Measurements from ENCODE around the gene TMEM243.

TMEM243 gene

DNA sequence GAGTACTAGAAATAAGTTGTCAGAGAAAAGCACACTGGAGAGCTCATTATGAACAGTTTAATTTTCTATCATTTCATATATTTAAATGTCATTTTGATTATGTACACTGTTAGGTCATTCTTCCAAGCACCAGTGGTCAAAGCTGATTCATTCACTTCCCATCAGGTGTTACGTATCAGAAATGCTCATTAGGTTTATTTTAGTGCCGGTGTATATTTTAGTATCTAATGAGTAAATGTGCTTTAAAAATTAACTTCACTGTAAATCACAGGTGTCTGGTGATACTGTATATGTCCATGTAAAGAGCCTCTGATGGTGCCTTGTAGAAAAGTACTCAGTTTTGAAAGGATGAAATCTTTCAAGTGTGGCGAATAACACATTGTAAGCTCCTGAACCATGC, 63.7 kb downstream of the TMEM243 start:
- DNase-seq (ENCODE audit: low spot score), result no peak

DNA sequence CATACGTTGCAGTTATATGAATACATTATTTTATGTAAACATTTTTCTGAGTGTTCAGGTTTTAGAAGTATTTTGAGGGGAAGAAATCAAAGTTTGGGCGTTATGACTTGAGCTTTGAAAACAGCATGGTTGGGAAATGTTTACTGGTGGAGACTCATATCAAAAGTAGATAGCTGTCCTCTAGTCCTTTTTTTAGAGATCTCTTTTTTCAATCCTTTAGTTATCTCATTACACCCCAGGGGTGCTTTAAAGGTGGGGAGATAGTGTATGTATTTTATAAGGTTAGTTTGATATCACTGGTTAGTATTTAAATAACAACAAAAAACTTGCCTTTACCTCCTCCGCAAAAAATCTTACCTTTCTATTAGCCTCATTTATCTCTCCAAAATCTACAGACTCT, 65.0 kb downstream of the TMEM243 start:
- DNase-seq (ENCODE audit: low spot score), result no peak

DNA sequence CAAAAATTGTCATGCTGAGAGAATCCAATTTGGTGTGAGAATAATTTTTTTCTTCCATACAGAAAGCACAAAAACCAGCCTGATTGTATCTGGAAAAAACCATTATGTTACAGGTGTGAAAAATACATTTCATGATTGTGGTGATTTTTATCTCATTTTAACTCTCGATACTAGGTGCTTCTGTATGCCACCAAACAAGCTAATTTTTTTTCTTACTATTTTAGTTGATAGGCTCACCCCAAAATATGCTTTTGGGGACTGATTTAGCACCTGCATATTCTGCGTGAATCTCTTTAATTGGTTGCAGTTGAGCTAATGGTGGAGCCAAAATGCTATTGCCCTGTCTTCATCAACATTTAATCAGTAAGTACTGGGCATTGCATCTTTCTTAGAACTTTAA, 65.4 kb downstream of the TMEM243 start:
- no peak for DNase-seq (ENCODE audit: low spot score)

DNA sequence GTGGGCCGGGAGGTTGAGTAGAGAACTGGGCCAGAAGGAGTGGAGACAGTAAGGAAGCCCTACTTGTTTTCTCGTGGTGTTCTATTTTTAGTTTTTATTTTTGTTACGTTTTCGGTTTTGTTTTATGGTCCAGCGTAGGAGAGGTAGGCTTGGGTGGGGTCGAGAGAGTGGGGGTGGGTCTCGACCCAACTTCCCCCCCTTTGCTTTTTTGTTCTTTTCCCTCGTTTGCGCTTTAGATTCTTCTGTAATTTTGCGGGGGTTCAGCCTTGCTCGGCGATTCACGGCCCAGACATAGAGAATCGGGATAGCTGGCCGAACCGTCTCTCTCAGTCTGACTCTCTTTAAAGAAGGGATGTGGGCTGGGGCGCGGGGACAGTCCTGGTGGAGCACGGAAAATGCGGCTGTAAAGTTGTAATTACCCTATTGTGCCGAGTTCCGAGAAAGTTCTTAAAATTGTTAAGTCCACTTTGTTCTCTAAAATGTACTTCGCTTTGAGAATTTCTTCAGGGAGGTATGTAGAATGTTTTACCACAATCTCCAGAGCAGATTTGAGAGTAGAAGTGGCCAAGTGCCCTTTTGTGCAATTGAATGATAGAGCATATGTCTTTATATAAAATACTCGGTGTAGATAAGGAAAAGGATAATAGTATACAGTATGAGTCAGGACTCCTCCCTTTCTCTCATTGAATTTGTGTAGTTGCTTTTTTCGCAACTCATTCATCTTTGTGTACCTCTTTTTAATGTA, 66.5 kb downstream of the TMEM243 start:
- peak; percentile 36 for DNase-seq (ENCODE audit: low spot score)

DNA sequence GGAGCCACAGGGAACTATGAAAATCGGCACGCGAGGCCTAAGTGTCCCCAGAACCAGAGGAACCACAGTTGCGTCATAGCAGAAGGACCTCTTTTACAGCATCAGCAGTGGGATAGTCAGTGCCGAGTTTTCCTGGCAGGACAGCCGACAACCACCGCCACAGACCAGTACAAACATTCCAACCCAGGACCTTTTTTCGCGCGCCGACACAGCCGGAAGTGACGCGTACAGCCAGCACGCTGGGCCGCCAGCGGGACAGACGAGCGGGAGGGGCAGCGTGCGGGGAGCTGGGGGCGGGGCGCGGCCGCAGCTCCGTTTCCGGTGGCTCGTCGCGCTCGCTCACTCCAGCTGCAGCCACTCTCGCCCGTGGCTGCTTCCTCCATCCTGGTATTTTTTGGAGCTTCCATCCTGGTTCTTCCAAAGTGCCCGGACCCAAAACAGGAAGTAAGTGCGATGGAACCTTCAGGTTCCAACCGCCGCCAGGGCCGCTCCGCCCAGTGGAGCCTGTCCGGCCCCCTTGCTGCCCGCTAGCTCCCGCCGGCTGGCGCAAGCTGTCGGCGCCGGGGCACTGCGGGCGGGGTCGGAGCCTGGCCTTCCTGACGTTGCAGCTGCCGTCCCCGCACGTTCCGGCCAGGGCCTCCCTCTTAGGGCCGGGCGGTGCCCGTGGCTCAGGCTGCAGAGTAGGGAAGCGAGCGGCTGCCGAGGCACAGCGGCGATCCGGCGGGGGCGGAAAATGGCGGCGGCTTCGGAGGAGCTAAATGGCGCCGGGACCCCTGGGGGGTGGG, 67.2 kb downstream of the TMEM243 start, which contains the start of gene DMTF1:
Gene DMTF1, plus strand, starts transcription at position 342 of the 785 bp plus-strand sequence. CDS start 12,489 bp downstream, outside the sequence.
- DNase-seq (ENCODE audit: low spot score), result peak; percentile 98

DNA sequence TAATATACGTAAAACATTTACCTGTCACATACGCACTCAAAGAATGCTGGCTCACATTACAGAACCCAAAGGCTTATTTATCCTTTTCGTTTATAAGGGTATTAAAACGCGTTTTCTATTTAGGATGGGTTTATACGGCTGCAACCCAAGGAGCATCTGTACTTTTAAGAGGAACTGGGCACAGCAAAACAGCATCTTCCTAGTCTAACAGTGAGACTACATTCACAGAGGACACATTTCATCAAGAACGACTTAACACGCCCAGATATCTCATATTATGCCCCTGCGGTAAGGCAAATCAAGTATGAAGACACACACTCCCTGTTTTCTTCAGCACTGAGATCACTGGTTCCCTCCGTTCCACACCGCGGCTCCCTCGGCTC, 67.8 kb downstream of the TMEM243 start:
- DNase-seq (ENCODE audit: low spot score), result peak; percentile 5

DNA sequence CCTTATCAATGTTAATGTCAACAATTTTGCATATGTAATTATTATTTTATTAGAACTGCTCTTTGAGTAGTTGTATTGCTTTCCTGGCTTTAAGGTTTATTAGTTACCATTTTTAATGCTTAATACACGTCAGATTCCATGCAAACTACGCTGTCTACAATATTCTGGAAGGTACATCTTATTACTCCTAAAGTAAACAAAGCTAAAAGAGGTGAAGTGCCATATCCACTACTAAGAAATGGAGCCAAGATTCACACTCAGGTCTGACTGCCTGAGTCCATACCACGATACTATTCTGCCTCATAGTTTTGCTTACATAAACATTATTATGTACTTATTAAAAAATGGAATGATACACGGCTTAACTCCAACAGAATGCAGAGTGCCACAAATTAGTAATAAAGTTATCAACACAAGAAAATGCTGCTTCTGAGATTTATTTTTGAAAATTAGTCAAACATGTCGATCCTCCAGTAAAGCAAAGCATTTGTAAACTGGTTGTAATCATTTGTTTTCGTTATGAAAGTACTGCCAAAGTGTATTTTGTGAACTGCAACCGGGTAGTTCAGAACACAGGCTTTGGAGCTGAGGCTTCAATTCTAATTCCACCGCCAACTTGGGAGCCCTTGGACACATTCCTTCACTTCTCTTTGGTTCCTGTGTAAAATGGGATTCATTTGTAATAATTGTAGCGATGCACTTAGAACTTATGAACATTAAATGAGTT, 68.4 kb downstream of the TMEM243 start:
- no peak for DNase-seq (ENCODE audit: low spot score)

DNA sequence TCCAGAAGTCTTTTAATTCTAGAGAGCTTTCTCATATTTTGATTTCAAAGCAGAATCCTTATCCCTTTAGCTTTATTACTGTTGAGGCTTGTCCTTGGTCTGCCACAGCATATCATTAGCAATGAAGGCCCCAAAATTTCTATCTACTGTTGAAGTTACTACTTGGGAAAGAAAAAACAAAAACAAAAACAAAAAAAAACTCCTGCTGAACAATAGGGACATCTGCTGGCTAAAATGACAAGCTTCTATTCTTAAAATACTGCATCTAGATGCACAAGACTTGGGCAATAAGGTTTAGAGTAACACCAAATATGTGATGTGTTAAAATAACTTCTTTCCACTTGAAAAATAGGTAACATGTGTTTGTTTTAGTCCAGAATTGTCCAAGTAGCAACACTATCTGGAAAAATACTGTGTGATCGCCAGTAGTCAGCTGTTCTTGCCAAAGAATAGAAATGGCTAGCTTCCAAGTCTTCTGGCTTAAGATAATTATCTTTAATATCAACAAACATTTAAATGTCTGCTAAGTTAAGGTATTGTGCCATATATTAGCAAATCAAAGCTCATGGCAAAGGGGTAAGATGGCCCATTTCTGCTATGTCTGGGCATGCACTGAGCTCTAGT, 71.1 kb downstream of the TMEM243 start:
- DNase-seq (ENCODE audit: low spot score), result peak; percentile 57

DNA sequence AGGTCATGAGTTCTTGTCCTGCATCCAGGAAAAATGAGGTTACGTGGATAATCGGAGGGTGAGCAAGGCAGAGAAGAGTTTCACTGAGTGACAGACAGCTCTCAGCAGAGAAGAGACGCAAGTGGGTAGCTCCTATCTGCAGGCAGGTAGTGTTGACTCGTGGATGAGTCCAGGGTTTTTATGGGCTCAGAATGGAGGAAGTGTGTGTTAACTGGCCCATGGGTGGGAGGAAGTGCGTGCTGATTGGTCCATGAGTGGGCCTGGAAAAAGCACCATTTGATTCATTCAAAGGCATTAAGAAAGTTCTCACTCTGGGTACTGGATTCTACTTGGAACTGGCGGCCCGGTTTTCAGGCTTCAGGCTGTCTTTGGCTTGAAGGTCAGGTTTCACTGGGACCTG, 72.0 kb downstream of the TMEM243 start:
- DNase-seq (ENCODE audit: low spot score), result no peak

DNA sequence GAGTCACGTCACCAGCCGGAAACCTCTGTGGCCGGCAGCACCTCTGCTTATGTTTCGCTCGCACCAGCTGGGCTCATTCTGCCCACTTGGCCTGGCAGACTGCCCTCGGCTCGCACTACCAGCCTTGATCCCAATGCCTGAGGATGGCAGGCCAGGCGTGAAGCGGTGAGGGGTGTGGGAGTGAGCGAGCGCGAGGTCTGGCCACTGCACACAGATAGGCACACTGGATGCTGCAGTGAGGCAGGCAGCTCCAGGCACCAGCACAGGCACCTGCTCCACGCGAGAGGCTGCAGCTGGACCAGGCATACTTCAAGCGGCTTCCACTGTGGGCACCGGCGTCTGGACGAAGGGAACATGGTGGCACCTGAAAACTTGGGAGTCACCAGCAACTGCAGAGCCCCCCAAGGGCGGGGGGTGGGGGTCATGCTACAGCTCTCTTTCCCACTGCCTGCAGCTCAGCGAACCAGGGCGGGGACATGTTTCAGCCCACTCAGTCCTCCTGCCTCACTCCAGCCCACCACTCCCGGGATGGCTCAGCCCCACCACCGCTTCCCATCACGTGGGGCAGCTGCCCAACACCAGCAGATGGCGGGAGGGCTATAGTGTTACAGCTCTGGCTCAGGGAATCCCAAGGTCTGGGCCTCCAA, 72.7 kb downstream of the TMEM243 start:
- DNase-seq (ENCODE audit: low spot score), result no peak

All from LoVo (cell line).